HG02938 (cell line): ENCODE results near the gene SEPHS2.
A peak's percentile ranks its signal among the peaks of the same experiment; 100 is the strongest.
"Not testable (repeated sequence)": the region's sequence is repeated elsewhere in the genome, so short reads cannot be mapped to it uniquely, and the experiment has no call there.

Experiments
- ATAC-seq: cut with Tn5 transposase; IDR thresholded peaks from one replicate; pipeline ENCODE4 v1.9.1; 2021; ENCODE audit warnings: mild to moderate bottlenecking, moderate library complexity; ENCODE audit not compliant: unreplicated experiment

Gene SEPHS2

DNA sequence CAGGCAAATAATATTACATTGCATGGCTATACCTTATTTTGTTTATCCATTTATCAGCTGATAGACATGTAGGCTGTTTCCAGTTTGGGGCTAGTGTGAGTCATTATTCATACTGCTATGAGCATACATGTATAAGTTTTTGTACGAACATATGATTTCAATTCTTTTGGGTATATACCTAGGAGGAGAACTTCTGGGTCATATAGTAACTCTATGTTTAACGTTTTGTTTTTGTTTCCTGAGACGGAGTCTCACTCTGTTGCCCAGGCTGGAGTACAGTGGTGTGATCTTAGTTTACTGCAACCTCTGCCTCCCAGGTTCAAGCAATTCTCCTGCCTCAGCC is 24.5 kb upstream of the SEPHS2 start:
- no peak for ATAC-seq

DNA sequence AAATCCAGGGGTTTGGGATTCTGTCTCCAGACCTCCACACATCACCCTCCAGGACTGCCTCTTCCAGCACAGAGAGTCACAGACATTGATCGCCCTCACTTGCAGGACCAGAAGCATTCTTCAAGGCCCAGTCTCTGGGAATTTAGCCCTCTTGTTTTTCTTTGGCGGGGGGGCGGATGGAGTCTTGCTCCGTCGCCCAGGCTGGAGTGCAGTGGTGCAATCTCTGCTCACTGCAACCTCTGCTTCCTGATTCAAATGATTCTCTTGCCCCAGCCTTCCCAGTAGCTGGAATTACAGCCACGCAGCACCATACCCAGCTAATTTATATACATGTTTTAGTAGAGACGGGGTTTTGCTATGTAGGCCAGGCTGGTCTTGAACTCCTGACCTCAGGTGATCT is 18.4 kb upstream of the SEPHS2 start:
- no peak for ATAC-seq

- not testable (repeated sequence) for ATAC-seq
Observed at GRCh38 chr16:30461426-30461825, 15.8 kb upstream of the SEPHS2 start.

DNA sequence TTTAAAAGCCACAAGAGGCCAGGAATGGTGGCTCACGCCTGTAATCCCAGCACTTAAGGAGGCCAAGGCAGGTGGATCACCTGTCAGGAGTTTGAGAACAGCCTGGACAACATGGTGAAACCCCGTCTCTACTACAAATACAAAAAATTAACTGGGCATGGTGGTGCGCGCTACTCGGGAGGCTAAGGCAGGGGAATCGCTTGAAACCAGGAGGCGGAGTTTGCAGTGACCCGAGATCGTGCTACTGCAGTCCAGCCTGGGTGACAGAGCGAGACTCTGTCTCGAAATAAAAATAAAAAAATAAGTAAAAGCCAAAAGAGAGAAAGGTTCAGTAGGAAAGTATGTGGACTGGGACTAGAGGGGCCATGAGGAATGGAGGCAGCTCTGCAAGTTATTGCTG is 13.8 kb upstream of the SEPHS2 start:
- ATAC-seq: no peak

- ATAC-seq: peak; percentile 71
Observed at GRCh38 chr16:30458561-30459394, 13.1 kb upstream of the SEPHS2 start.

- ATAC-seq: no peak
Observed at GRCh38 chr16:30457743-30458560, 12.3 kb upstream of the SEPHS2 start.

DNA sequence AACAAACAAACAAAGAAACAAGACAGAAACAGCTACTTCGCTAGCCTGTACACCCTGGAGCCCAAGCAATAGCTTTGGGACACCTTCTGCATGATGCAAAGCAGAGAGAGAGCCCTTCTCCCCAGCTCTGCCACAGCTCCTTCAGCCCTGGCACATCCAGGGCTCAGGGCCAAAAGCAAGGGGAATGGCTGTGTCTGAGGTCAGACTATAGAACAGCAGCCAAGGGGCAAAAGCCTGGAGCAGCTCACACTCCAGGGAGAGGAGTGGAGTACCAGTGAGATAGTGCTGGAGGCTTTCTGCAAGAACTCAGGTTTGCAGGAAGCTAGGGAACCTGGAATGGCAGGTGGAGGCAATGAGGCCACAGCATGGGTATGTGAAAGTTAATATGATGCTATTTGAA is 11.6 kb upstream of the SEPHS2 start:
- no peak for ATAC-seq

DNA sequence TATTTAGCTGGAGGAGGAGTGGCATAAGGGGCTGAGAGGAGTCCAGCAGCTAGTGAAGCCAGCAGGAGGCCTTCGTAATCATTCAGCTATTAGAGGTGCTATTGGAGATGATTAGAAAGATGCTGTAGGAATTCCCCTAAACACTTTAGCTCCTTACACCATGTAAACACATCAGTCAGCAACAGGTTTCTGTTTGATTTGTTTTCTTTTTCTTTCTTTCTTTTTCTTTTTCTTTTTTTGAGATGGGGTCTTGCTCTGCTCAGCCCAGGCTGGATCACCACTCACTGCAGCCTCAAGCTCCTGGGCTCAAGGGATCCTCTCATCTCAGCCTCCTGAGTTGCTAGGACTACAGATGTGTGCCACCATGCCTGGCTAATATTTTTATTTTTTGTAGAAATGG is 10.6 kb upstream of the SEPHS2 start:
- no peak for ATAC-seq

DNA sequence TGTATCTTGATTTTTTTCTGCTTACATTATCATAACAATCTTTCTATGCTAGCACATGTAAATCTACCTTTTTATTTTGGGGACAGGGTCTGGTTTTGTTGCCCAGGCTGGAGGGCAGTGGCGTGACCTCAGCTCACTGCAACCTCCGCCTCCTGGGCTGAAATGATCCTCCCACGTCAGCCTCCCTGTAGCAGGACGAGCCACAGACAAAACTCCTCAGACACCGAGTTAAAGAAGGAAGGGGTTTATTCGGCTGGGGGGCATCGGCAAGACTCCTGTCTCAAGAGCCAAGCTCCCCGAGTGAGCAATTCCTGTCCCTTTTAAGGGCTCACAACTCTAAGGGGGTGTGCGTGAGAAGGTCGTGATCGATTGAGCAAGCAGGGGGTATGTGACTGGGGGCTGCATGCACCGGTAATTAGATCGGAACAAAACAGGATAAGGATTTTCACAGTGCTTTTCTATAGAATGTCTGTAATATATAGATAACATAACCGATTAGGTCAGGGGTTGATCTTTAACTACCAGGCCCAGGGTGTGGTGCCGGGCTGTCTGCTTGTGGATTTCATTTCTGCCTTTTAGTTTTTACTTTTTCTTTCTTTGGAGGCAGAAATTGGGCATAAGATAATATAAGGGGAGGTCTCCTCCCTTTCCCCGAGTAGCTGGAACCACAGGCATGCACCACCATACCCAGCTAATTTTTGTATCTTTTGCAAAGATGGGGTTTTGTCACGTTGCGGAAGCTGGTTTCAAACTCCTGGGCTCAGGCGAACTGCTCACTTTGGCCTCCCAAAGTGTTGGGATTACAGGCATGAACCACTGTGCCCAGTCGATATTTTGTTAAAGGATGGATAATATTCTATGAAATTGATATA is 7.3 kb upstream of the SEPHS2 start:
- ATAC-seq: not testable (repeated sequence)

DNA sequence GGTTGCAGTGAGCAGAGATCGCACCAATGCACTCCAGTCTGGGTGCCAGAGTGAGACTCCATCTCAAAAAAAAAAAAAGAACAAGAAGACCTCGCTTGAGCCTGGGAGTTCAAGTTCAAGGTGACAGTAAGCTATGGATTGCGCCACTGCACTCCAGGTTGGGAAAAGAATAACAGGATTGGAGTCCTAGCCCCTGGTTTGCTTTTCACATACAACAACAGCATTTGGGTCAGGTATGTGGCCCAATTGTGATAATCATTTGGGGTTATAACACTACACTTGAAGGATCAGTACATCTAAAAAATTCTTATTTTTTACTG is 3.4 kb upstream of the SEPHS2 start:
- ATAC-seq: no peak

- no peak for ATAC-seq
Observed at GRCh38 chr16:30447512-30448226, 2.0 kb upstream of the SEPHS2 start.

GRCh38 chr16:30446203-30446595 is 525 bp upstream of the SEPHS2 start:
- no peak for ATAC-seq

DNA sequence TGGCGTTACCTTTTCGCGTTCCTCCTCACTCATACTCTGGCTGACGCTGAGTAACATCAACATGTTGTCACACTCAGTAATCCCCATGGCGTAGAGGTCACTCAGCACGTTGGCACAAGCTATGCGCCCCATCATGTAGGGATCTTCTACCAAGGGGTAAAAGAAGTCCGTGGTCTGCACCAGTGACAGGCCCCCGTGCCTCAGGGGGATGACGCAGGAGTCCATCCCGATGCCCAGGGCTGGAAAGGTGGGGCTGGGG is 596 bp downstream of the SEPHS2 start:
- ATAC-seq: no peak

GRCh38 chr16:30444231-30445148 is 1.2 kb downstream of the SEPHS2 start:
- no peak for ATAC-seq

- no peak for ATAC-seq
Observed at GRCh38 chr16:30443631-30444030, 2.0 kb downstream of the SEPHS2 start.

DNA sequence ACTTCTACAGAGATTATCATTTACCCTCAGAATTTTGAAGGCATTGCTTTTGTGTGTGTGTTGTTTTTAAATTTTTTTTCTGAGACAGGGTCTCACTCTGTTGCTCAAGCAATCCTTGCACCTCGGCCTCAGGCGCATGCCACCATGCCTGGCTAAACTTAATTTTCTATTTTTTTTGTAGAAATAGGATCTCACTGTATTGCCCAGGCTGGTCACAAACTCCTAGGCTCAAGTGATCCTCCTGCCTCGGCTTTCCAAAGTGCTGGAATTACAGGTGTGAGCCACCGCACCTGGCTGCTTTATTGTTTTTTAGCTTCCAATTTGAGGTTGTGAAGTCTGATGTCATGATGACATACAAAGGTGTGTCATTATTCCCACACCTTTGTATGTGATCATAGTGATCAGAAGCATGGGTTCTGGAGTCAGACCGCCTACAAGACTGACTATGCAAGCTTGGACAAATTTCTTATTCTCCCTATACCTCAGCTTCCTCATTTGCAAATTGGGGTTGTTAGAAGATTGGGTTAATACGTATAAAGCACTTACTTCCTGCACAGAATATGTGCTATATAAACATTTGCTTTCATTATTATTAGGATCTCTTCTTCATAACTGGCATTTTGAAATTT is 5.8 kb downstream of the SEPHS2 start:
- ATAC-seq: no peak

DNA sequence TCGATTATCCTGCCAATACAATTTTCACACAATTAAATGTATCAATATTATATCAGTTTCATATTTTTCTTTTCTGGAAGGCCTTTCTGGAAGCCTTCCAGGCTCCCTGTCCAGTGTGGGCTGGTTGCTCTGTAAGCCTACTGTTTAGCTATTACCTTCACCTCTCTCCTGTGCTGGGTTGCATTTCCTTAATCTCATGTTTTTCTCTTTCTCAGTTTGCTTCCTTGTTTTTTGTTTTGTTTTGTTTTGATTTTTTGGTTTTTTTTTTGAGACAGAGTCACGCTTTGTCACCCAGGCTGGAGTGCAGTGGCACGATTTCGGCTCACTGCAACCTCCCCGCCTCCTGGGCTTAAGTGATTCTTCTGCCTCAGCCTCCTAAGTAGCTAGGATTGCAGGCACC is 6.8 kb downstream of the SEPHS2 start:
- ATAC-seq: no peak

GRCh38 chr16:30437511-30438046 is 8.1 kb downstream of the SEPHS2 start:
- ATAC-seq: no peak

DNA sequence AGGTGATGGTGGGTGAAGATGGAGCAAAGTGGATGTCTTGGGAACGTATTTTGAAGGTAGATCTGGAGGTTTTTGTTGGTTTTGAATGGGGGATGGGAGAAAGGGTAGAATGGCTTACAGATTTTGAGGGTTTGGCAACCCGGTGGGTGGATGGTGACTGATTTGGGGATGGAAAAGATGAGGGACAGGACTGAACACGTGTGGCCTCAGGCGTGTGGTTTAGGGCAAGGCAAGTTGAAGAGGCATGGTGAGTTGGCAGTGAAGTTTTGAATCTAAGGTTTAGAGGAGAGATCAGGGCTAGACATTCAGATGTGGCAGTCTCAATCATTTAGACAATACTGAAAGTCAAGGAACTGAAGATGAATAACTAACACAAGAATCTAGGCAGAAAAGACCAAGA is 10.8 kb downstream of the SEPHS2 start:
- ATAC-seq: no peak
